ENCODE data around the gene METTL16.

GRCh38 chr17:2387086-2388019, 124.3 kb downstream of the METTL16 start:
- TF ChIP-seq EP300 (IDR thresholded peaks at IDR 0.05) (no peak), POLR2A (IDR thresholded peaks at IDR 0.05) (no peak)
